Mucosa of stomach (tissue), 1 donor: ENCODE measurements around the gene BANF2.

Experiments used
- H3K27me3 ChIP-seq: one replicate; pipeline ENCODE4 v1.7.0; 2013; ENCODE audit warnings: mild to moderate bottlenecking, low read length; ENCODE audit not compliant: control insufficient read depth, insufficient read depth
- H3K36me3 ChIP-seq: one replicate; pipeline ENCODE4 v1.7.0; 2013; ENCODE audit warnings: low read length; ENCODE audit not compliant: control insufficient read depth, insufficient read depth
- H3K4me1 ChIP-seq: one replicate; pipeline ENCODE4 v1.7.0; 2013; ENCODE audit warnings: mild to moderate bottlenecking, low read length; ENCODE audit not compliant: control insufficient read depth, insufficient read depth
- H3K4me3 ChIP-seq: one replicate; pipeline ENCODE4 v1.7.0; 2013; ENCODE audit warnings: low read length
- H3K9ac ChIP-seq: one replicate; pipeline ENCODE4 v1.7.0; 2013; ENCODE audit warnings: mild to moderate bottlenecking, low read length, moderate library complexity
- H3K9me3 ChIP-seq: one replicate; pipeline ENCODE4 v1.7.0; 2013; ENCODE audit warnings: mild to moderate bottlenecking, low read length, moderate library complexity; ENCODE audit not compliant: control insufficient read depth
- donor health status: Pancreatic carcinoma.

Gene BANF2

GRCh38 chr20:17721802-17722486 is 22.2 kb downstream of the BANF2 start:
- Histone ChIP-seq H3K9me3 (no peaks in the 10 kb centered on the region), H3K4me1 (peaks cover 15% of the 10 kb centered on the region), H3K27me3 (no peaks in the 10 kb centered on the region), H3K36me3 (no peaks in the 10 kb centered on the region), H3K4me3 (no peak overlapping the region), H3K9ac (no peak overlapping the region)

- Histone ChIP-seq H3K9me3 (no peaks in the 10 kb centered on the region), H3K27me3 (no peaks in the 10 kb centered on the region), H3K36me3 (no peaks in the 10 kb centered on the region), H3K4me1 (peaks cover 15% of the 10 kb centered on the region), H3K9ac (no peak overlapping the region), H3K4me3 (no peak overlapping the region)
These were observed 22.9 kb downstream of the BANF2 start for GRCh38 chr20:17722493-17723300.

GRCh38 chr20:17723301-17723691 is 23.5 kb downstream of the BANF2 start:
- no peak overlapping the region for H3K9ac ChIP-seq
- H3K4me3 ChIP-seq: no peak overlapping the region
- H3K9me3 ChIP-seq: no peaks in the 10 kb centered on the region
- H3K36me3 ChIP-seq: no peaks in the 10 kb centered on the region
- peaks cover 15% of the 10 kb centered on the region for H3K4me1 ChIP-seq
- H3K27me3 ChIP-seq: no peaks in the 10 kb centered on the region

- Histone ChIP-seq H3K9me3 (no peaks in the 10 kb centered on the region), H3K4me1 (peaks cover 15% of the 10 kb centered on the region), H3K36me3 (no peaks in the 10 kb centered on the region), H3K9ac (no peak overlapping the region), H3K27me3 (no peaks in the 10 kb centered on the region), H3K4me3 (no peak overlapping the region)
These were observed 25.5 kb downstream of the BANF2 start for GRCh38 chr20:17725094-17725835.

- Histone ChIP-seq H3K4me3 (no peak overlapping the region), H3K9me3 (no peaks in the 10 kb centered on the region), H3K9ac (no peak overlapping the region), H3K27me3 (no peaks in the 10 kb centered on the region), H3K4me1 (peaks cover 11% of the 10 kb centered on the region), H3K36me3 (no peaks in the 10 kb centered on the region)
These were observed 27.1 kb downstream of the BANF2 start for GRCh38 chr20:17726902-17727301.

- Histone ChIP-seq H3K36me3 (no peaks in the 10 kb centered on the region), H3K27me3 (no peaks in the 10 kb centered on the region), H3K9me3 (no peaks in the 10 kb centered on the region), H3K9ac (no peak overlapping the region), H3K4me1 (peaks cover 8% of the 10 kb centered on the region), H3K4me3 (no peak overlapping the region)
These were observed 27.6 kb downstream of the BANF2 start for GRCh38 chr20:17727351-17727750.

GRCh38 chr20:17728074-17728473 is 28.3 kb downstream of the BANF2 start:
- no peaks in the 10 kb centered on the region for H3K9me3 ChIP-seq
- H3K9ac ChIP-seq: no peak overlapping the region
- H3K4me1 ChIP-seq: peaks cover under 1% of the 10 kb centered on the region
- H3K27me3 ChIP-seq: no peaks in the 10 kb centered on the region
- H3K4me3 ChIP-seq: no peak overlapping the region
- no peaks in the 10 kb centered on the region for H3K36me3 ChIP-seq

- Histone ChIP-seq H3K4me1 (no peaks in the 10 kb centered on the region), H3K27me3 (no peaks in the 10 kb centered on the region), H3K36me3 (no peaks in the 10 kb centered on the region), H3K9me3 (no peaks in the 10 kb centered on the region), H3K4me3 (no peak overlapping the region), H3K9ac (no peak overlapping the region)
These were observed 30.3 kb downstream of the BANF2 start for GRCh38 chr20:17730071-17730470.

- no peaks in the 10 kb centered on the region for H3K27me3 ChIP-seq
- H3K4me3 ChIP-seq: no peak overlapping the region
- no peaks in the 10 kb centered on the region for H3K36me3 ChIP-seq
- no peak overlapping the region for H3K9ac ChIP-seq
- H3K9me3 ChIP-seq: no peaks in the 10 kb centered on the region
- no peaks in the 10 kb centered on the region for H3K4me1 ChIP-seq
These were observed 31.5 kb downstream of the BANF2 start for GRCh38 chr20:17731233-17731632.

- no peak overlapping the region for H3K9ac ChIP-seq
- no peaks in the 10 kb centered on the region for H3K9me3 ChIP-seq
- H3K27me3 ChIP-seq: no peaks in the 10 kb centered on the region
- no peak overlapping the region for H3K4me3 ChIP-seq
- no peaks in the 10 kb centered on the region for H3K36me3 ChIP-seq
- no peaks in the 10 kb centered on the region for H3K4me1 ChIP-seq
These were observed 33.2 kb downstream of the BANF2 start for GRCh38 chr20:17732907-17733521.

GRCh38 chr20:17733767-17734304 is 34.1 kb downstream of the BANF2 start:
- no peak overlapping the region for H3K4me3 ChIP-seq
- no peaks in the 10 kb centered on the region for H3K27me3 ChIP-seq
- no peaks in the 10 kb centered on the region for H3K9me3 ChIP-seq
- no peaks in the 10 kb centered on the region for H3K36me3 ChIP-seq
- no peaks in the 10 kb centered on the region for H3K4me1 ChIP-seq
- H3K9ac ChIP-seq: no peak overlapping the region
